IPS-15b (cell line): ENCODE data around the gene RSAD2.

ENCODE experiments used
- H3K27me3 ChIP-seq: one replicate; pipeline ENCODE4 v1.6.1; 2013; ENCODE audit warnings: low read length; ENCODE audit not compliant: control insufficient read depth, insufficient read depth
- H3K36me3 ChIP-seq: one replicate; pipeline ENCODE4 v1.6.1; 2013; ENCODE audit warnings: low read length; ENCODE audit not compliant: control insufficient read depth, insufficient read depth
- H3K4me1 ChIP-seq: one replicate; pipeline ENCODE4 v1.6.1; 2013; ENCODE audit warnings: mild to moderate bottlenecking, low read length; ENCODE audit not compliant: control insufficient read depth, insufficient read depth
- H3K4me3 ChIP-seq: one replicate; pipeline ENCODE4 v1.5.1; 2013; ENCODE audit warnings: low read depth, low read length
- H3K9ac ChIP-seq: one replicate; pipeline ENCODE4 v1.6.1; 2013; ENCODE audit warnings: low read depth, mild to moderate bottlenecking, low read length
- H3K9me3 ChIP-seq: one replicate; pipeline ENCODE4 v1.6.1; 2013; ENCODE audit warnings: mild to moderate bottlenecking, low read length; ENCODE audit not compliant: control insufficient read depth, insufficient read depth

Gene RSAD2

DNA sequence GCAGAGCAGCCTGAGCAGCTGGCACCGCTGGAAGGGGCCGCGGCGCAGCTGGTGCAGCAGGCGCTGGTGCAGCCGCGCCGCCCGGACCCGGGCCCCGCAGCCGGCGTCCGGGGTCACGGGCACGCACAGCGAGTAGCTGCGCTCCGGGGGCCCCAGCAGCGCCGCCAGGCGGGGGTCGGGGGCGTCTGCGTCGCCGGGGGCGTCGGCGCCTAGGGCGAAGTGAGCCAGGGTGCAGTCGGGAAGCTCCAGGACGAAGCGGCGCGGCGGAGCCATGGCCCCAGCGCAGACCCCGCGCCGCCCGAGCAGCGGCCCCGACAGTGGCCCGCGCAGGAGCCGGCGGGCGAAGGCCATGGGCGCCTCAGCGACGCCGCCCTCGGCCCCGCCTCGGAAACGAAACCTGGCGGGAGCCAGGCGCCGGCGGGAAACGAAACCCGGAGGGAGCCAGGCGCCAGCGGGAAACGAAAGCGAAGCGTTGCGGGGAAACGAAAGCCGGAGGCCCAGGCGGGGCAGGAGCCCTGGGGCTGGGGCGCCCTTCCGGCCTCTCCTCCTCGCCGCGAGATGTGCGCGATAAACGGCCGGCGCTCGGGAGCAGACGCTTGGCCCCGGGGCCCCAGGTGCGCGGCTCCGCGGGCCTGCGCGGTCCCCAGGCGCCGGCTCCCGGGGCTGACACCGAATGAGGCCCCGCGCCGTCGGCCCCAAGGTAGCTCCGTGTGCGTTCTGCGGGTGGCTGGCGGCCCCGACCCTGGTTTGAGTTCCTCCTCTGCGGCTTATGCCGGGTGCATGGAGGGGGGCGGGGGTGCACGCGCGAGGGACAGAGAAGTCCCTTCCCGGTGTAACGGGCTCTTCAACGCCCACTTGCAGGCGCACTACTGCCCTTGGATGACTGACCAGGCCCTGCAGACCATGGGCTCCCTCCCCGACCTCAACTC is 12.0 kb upstream of the RSAD2 start, which contains the start of gene CMPK2:
CMPK2 (minus strand) TSS at position 562 of the 929 bp plus-strand sequence; CDS start at position 351, 211 bp downstream.
- Histone ChIP-seq H3K9me3 (no peaks in the 10 kb centered on the region), H3K36me3 (no peaks in the 10 kb centered on the region), H3K4me1 (peaks cover 3% of the 10 kb centered on the region), H3K27me3 (peaks cover 38% of the 10 kb centered on the region), H3K9ac (peak within 1 kb of the TSS; percentile 24), H3K4me3 (peak within 1 kb of the TSS; percentile 84)

- Histone ChIP-seq H3K4me1 (peaks cover 3% of the 10 kb centered on the region), H3K9me3 (no peaks in the 10 kb centered on the region), H3K36me3 (no peaks in the 10 kb centered on the region), H3K9ac (peak overlapping the region; percentile 24), H3K27me3 (peaks cover 38% of the 10 kb centered on the region), H3K4me3 (peak overlapping the region; percentile 84)
Observed at GRCh38 chr2:6866275-6866671, 11.3 kb upstream of the RSAD2 start.

- Histone ChIP-seq H3K27me3 (peaks cover 38% of the 10 kb centered on the region), H3K4me1 (peaks cover 3% of the 10 kb centered on the region), H3K36me3 (no peaks in the 10 kb centered on the region), H3K4me3 (no peak overlapping the region), H3K9ac (no peak overlapping the region), H3K9me3 (no peaks in the 10 kb centered on the region)
Observed at GRCh38 chr2:6866982-6867381, 10.6 kb upstream of the RSAD2 start.

- Histone ChIP-seq H3K4me1 (no peaks in the 10 kb centered on the region), H3K36me3 (no peaks in the 10 kb centered on the region), H3K27me3 (peaks cover 6% of the 10 kb centered on the region), H3K4me3 (no peak overlapping the region), H3K9me3 (no peaks in the 10 kb centered on the region), H3K9ac (no peak overlapping the region)
Observed at GRCh38 chr2:6872394-6872793, 5.2 kb upstream of the RSAD2 start.

DNA sequence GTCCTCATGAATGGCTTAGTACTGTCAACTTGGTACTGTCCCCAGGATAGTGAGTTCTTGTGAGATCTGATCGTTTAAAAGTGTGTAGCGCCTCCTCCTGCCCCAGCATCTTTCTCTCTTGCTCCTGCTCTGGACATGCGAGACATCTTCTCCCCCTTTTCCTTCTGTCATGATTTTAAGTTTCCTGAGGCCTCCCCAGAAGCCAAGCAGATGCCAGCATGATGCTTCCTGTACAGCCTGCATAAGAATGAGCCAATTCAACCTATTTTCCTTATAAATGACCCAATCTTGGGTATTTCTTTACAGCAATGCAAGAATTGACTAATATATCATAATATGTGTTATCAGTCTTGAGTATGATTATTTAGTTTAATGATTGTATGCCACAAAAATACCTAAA is 3.5 kb upstream of the RSAD2 start:
- H3K36me3 ChIP-seq: no peaks in the 10 kb centered on the region
- H3K4me3 ChIP-seq: no peak overlapping the region
- H3K27me3 ChIP-seq: no peaks in the 10 kb centered on the region
- no peaks in the 10 kb centered on the region for H3K9me3 ChIP-seq
- H3K9ac ChIP-seq: no peak overlapping the region
- no peaks in the 10 kb centered on the region for H3K4me1 ChIP-seq

- Histone ChIP-seq H3K9ac (no peak overlapping the region), H3K9me3 (no peaks in the 10 kb centered on the region), H3K4me3 (no peak overlapping the region), H3K27me3 (no peaks in the 10 kb centered on the region), H3K4me1 (no peaks in the 10 kb centered on the region), H3K36me3 (no peaks in the 10 kb centered on the region)
Observed at GRCh38 chr2:6876309-6876708, 1.3 kb upstream of the RSAD2 start.

GRCh38 chr2:6878549-6878948 is 972 bp downstream of the RSAD2 start:
- Histone ChIP-seq H3K9me3 (no peaks in the 10 kb centered on the region), H3K4me3 (no peak overlapping the region), H3K27me3 (no peaks in the 10 kb centered on the region), H3K9ac (no peak overlapping the region), H3K36me3 (no peaks in the 10 kb centered on the region), H3K4me1 (no peaks in the 10 kb centered on the region)

GRCh38 chr2:6879011-6879410 is 1.4 kb downstream of the RSAD2 start:
- Histone ChIP-seq H3K27me3 (no peaks in the 10 kb centered on the region), H3K9ac (no peak overlapping the region), H3K4me1 (no peaks in the 10 kb centered on the region), H3K4me3 (no peak overlapping the region), H3K9me3 (no peaks in the 10 kb centered on the region), H3K36me3 (no peaks in the 10 kb centered on the region)

- H3K4me3 ChIP-seq: no peak overlapping the region
- H3K9ac ChIP-seq: no peak overlapping the region
- no peaks in the 10 kb centered on the region for H3K36me3 ChIP-seq
- no peaks in the 10 kb centered on the region for H3K4me1 ChIP-seq
- H3K27me3 ChIP-seq: no peaks in the 10 kb centered on the region
- no peaks in the 10 kb centered on the region for H3K9me3 ChIP-seq
Observed at GRCh38 chr2:6880200-6880733, 2.7 kb downstream of the RSAD2 start.

- Histone ChIP-seq H3K9me3 (no peaks in the 10 kb centered on the region), H3K9ac (no peak overlapping the region), H3K27me3 (no peaks in the 10 kb centered on the region), H3K4me3 (no peak overlapping the region), H3K4me1 (no peaks in the 10 kb centered on the region), H3K36me3 (no peaks in the 10 kb centered on the region)
Observed at GRCh38 chr2:6881046-6881445, 3.5 kb downstream of the RSAD2 start.

- Histone ChIP-seq H3K27me3 (no peaks in the 10 kb centered on the region), H3K9ac (no peak overlapping the region), H3K4me3 (no peak overlapping the region), H3K9me3 (no peaks in the 10 kb centered on the region), H3K36me3 (no peaks in the 10 kb centered on the region), H3K4me1 (no peaks in the 10 kb centered on the region)
Observed at GRCh38 chr2:6881516-6881915, 3.9 kb downstream of the RSAD2 start.
